Colonic mucosa (tissue), 4 donors: Measurements from ENCODE around the gene CABLES2. TPM values are rescaled to one million over a fixed set of nuclear protein-coding genes. Genes with fewer than 3 reads are reported as not detected.
A peak's percentile ranks its signal among the peaks of the same experiment; 100 is the strongest.

ENCODE experiments used
- DNase-seq: peaks from one replicate; pipeline ENCODE4 v3.0.0-alpha.2; 2020
- H3K27ac ChIP-seq: fragments of 200-600 bp; one replicate; pipeline ENCODE4 v1.8.0; 2021
- H3K27me3 ChIP-seq: fragments of 200-600 bp; one replicate; pipeline ENCODE4 v1.8.0; 2021
- H3K36me3 ChIP-seq: fragments of 200-600 bp; one replicate; pipeline ENCODE4 v1.8.0; 2021
- H3K4me1 ChIP-seq: fragments of 200-600 bp; one replicate; pipeline ENCODE4 v1.8.0; 2021; ENCODE audit warnings: mild to moderate bottlenecking
- H3K4me3 ChIP-seq: fragments of 200-600 bp; one replicate; pipeline ENCODE4 v1.8.0; 2021
- H3K9ac ChIP-seq, 2 donors: one replicate each; pipeline ENCODE4 v1.7.0; 2013; ENCODE audit warnings: control low read depth in 2 of 2, low read depth in 2 of 2, low read length in 2 of 2
- H3K9me3 ChIP-seq: fragments of 200-600 bp; one replicate; pipeline ENCODE4 v1.8.0; 2021
- intact Hi-C: fragments of 100-400 bp; cut with DNase I; formaldehyde crosslinking; loops from one replicate; pipeline ENCODE4 v1.14.1; 2022
- total RNA-seq, 2 donors: library from RNA; stranded (reverse); fragmentation: NEBNext Ultra II Directional in 1 of 2; extraction: Animal tissue kit (Norgen Biotek cat#: 25700) in 1 of 2; gene quantifications; one replicate each; pipeline ENCODE4 v1.2.1, GENCODE V29; 2021
- TF ChIP-seq, protein P1 (sequence below): fragments of 200-600 bp; IDR thresholded peaks from one replicate; pipeline ENCODE4 v1.8.0; 2022; ENCODE audit warnings: antibody characterized with exemption, mild to moderate bottlenecking
- donor health status: healthy.
- donor health status: DM: no; HTN: no; CAD: no.
- donor health status: DM: no; HTN: no; CAD: no.

The CABLES2 gene
- total RNA-seq, 2 donors from 2014 or later = 7.8 to 10.5 TPM

GRCh38 chr20:62363920-62364851, 42.9 kb downstream of the CABLES2 start:
- DNase-seq = no peak
- Histone ChIP-seq H3K36me3 (no peaks in the 10 kb centered on the region), H3K4me3 (no peak overlapping the region), H3K4me1 (peaks cover 19% of the 10 kb centered on the region), H3K9ac (no peak overlapping the region), H3K27ac (no peak overlapping the region), H3K27me3 (peaks cover 26% of the 10 kb centered on the region), H3K9me3 (no peaks in the 10 kb centered on the region)
- TF ChIP-seq, protein P1, sequence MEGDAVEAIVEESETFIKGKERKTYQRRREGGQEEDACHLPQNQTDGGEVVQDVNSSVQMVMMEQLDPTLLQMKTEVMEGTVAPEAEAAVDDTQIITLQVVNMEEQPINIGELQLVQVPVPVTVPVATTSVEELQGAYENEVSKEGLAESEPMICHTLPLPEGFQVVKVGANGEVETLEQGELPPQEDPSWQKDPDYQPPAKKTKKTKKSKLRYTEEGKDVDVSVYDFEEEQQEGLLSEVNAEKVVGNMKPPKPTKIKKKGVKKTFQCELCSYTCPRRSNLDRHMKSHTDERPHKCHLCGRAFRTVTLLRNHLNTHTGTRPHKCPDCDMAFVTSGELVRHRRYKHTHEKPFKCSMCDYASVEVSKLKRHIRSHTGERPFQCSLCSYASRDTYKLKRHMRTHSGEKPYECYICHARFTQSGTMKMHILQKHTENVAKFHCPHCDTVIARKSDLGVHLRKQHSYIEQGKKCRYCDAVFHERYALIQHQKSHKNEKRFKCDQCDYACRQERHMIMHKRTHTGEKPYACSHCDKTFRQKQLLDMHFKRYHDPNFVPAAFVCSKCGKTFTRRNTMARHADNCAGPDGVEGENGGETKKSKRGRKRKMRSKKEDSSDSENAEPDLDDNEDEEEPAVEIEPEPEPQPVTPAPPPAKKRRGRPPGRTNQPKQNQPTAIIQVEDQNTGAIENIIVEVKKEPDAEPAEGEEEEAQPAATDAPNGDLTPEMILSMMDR = no peak
- intact Hi-C loops = no loop called here

DNA sequence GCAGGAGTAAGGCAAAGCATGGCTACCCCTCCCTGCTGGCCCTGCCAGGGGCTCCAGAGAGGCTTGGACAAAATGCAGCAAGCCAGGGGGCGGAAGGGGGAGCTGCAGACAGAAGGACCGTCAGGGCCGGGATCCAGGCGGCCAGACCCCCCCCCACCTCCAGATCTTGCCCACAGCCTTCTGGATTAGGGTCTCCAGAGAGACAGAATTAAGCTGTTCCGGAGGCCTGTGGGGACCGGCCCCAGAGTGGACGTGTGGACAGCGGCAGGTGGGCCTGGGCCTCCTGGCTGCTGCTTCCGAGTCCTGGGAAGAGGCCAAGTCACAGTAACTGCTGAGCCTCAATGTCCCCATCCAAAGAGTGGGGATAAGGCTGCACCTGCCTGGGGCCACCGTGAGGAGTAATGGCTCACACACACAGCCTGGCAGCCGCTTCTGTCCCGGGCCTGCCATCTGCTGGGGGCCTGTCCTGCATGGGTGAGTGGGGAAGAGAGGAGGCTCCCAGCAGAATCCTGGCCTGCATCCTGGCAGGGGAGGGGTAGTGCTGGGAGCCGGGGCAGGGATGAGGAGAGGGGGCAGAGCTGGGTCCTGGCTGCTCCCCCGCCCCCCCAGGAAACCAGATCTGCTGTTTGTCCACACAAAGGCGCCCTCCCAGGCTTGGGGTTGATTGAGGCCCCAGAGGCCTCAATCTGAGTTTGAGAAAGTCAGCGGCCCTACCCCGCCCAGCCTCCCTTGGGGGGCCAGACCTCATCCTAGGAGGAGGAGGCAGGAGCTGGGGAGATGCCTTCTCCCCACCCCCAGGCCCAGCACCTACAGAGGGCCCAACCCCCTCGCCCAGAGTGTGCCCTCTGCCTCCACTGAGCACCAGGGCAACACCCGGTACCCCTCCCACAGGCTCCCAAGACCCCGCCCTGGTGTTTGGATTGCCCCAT, 43.8 kb downstream of the CABLES2 start:
- intact Hi-C loops = no loop called here
- no peak overlapping the region for H3K4me3 ChIP-seq
- H3K27ac ChIP-seq = no peak overlapping the region
- peak overlapping the region in 1 of 2 donors; percentile 43 for H3K9ac ChIP-seq
- peaks cover 14% of the 10 kb centered on the region for H3K4me1 ChIP-seq
- TF ChIP-seq, protein P1 = no peak
- DNase-seq = no peak
- H3K36me3 ChIP-seq = no peaks in the 10 kb centered on the region
- H3K27me3 ChIP-seq = peaks cover 16% of the 10 kb centered on the region
- H3K9me3 ChIP-seq = no peaks in the 10 kb centered on the region

DNA sequence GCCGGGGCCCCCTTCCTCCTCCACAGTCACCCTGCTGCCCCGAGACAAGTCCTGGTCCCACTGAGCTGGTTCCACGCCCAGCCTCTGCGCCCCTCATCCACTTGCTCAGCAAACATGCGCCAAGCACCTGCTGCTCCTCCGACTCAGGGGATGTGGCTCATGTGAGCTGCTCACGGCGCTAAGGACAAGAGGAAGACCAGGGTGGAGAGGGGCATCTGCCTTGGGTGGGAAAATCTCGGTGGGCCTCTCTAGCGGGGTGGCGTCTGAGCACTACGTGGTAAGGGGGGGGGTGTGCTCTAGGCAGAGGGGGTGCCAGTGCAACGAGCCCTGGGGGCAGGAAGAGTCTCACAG, 44.5 kb downstream of the CABLES2 start:
- DNase-seq = no peak
- Histone ChIP-seq H3K27ac (no peak overlapping the region), H3K36me3 (no peaks in the 10 kb centered on the region), H3K9ac (no peak overlapping the region), H3K4me3 (no peak overlapping the region), H3K27me3 (peaks cover 9% of the 10 kb centered on the region), H3K4me1 (peaks cover 8% of the 10 kb centered on the region), H3K9me3 (no peaks in the 10 kb centered on the region)
- intact Hi-C loops = no loop called here
- TF ChIP-seq, protein P1 = no peak

DNA sequence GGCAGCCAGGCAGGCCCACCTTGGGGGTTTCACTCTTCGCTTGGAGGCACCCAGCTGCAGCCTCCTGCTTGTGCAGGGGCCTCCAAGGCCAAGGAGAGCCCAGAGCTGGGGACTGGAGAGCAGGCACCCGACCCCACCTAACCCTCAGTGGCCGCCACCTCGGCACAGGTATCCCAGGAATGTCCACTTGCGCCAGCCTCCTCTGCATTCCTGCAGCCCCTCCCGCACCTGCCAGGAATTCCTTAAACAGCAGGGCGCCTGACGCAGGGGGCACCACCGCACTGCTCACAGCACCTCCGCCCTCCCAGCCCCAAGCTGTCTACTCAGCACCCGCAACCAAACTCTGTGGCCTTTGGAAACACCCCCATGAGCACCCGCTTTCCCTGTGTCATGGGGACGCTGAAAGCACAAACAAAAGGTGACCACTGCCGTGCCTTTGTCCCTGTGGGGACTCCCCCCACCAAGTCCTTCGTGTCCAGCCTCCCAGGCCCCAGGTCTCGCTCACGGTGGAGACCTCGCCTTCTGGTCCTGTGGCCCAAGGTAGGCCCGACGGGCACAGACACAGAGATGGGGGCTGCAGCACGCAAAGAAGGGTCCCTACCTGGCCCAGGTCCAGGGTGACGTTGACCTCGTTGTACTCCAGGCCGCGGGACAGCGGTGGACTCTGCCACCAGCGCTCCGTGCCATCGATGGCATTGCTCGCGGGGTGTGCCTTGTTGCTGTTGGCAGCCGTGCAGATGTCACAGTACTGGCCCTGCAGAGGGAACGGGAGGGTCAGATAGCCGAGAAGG, 45.1 kb downstream of the CABLES2 start:
- Histone ChIP-seq H3K9me3 (no peaks in the 10 kb centered on the region), H3K27me3 (peaks cover 6% of the 10 kb centered on the region), H3K4me3 (no peak overlapping the region), H3K27ac (no peak overlapping the region), H3K9ac (no peak overlapping the region), H3K4me1 (peaks cover 5% of the 10 kb centered on the region), H3K36me3 (no peaks in the 10 kb centered on the region)
- intact Hi-C loops = no loop called here
- TF ChIP-seq, protein P1 = no peak
- no peak for DNase-seq
